Stimulated activated naive CD8-positive, alpha-beta T cell treated with anti-CD3 and anti-CD28 coated beads, Interleukin-15, amount 100 ng/mL, for 72 hours (primary cell): Measurements from ENCODE around the gene TRIM59.
"Not testable (repeated sequence)": the region's sequence is repeated elsewhere in the genome, so short reads cannot be mapped to it uniquely, and the experiment has no call there.

Source experiments
- ATAC-seq: fragments of 150-1000 bp; cut with Tn5 transposase; 2 replicates; pipeline ENCODE4 v1.10.0; 2021; ENCODE audit warnings: mild to moderate bottlenecking, moderate library complexity
- DNase-seq, 2 donors: peaks; one replicate each; pipeline ENCODE4 v3.0.0; 2021 to 2022
- H3K27ac Mint-ChIP-seq, 2 donors: one replicate each; pipeline ENCODE4 v1.8.0; 2022; ENCODE audit warnings: mild to moderate bottlenecking in 2 of 2, mixed read lengths in 2 of 2, moderate library complexity in 2 of 2
- H3K27me3 Mint-ChIP-seq: one replicate; pipeline ENCODE4 v1.8.0; 2022; ENCODE audit warnings: mixed read lengths
- H3K4me1 Mint-ChIP-seq: one replicate; pipeline ENCODE4 v1.8.0; 2022; ENCODE audit warnings: mild to moderate bottlenecking, mixed read lengths
- H3K4me3 Mint-ChIP-seq, 2 donors: one replicate each; pipeline ENCODE4 v1.8.0; 2022; ENCODE audit warnings: mild to moderate bottlenecking in 2 of 2, mixed read lengths in 2 of 2, moderate library complexity in 1 of 2
- H3K9me3 Mint-ChIP-seq, 2 donors: one replicate each; pipeline ENCODE4 v1.8.0; 2022; ENCODE audit warnings: mixed read lengths in 2 of 2

TRIM59 gene

DNA sequence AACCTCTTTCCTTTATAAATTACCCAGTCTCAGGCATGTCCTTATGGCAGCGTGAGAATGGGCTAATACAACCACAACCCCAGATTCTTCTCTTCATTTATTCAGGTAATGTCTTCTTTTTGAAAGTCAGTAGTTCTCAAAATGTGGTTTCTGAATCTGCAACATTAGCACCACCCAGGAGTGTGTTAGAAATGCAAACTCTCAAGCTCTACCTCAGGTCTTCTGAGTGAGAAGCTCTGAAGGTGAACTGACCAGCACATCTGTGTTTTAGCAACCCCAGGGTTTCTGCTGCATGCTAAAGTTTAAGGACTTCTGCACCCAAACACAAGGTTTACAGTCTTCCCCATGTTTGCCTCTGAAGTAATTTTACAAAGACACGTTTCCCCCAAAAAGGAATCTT lies 22.3 kb upstream of the TRIM59 start:
- Mint-ChIP-seq H3K27ac (no peak overlapping the region), H3K4me1 (no peaks in the 10 kb centered on the region), H3K4me3 (no peak overlapping the region), H3K9me3 (peaks cover 12 to 14% of the 10 kb centered on the region in 2 donors), H3K27me3 (peaks cover 8% of the 10 kb centered on the region)
- ATAC-seq (no peak), DNase-seq (no peak)

DNA sequence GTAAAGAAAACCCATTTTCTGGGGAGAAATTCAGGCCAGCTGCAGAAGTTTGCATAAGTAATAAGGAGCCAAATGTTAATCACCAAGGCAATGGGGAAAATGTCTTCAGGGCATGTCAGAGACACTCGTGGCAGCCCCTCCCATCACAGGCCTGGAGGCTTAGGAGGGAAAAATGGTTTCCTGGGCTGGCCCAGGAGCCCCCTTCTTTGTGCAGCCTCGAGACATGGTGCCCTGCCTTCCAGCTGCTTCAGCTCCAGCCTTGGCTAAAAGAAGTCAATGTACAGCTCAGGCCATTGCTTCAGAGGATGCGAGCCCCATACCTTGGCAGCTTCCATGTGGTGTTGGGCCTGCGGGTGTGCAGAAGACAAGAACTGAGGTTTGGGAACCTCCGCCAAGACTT lies 20.6 kb upstream of the TRIM59 start:
- H3K4me3 Mint-ChIP-seq: no peak overlapping the region
- ATAC-seq: no peak
- DNase-seq: no peak
- no peaks in the 10 kb centered on the region for H3K4me1 Mint-ChIP-seq
- no peak overlapping the region for H3K27ac Mint-ChIP-seq
- peaks cover 10% of the 10 kb centered on the region for H3K27me3 Mint-ChIP-seq
- H3K9me3 Mint-ChIP-seq: peaks cover 12 to 14% of the 10 kb centered on the region in 2 donors

GRCh38 chr3:160464971-160465370 lies 15.4 kb upstream of the TRIM59 start:
- DNase-seq (no peak), ATAC-seq (no peak)
- H3K9me3 Mint-ChIP-seq: peaks cover 12% of the 10 kb centered on the region in 2 donors
- peaks cover 26% of the 10 kb centered on the region for H3K27me3 Mint-ChIP-seq
- H3K4me1 Mint-ChIP-seq: no peaks in the 10 kb centered on the region
- no peak overlapping the region for H3K27ac Mint-ChIP-seq
- no peak overlapping the region for H3K4me3 Mint-ChIP-seq

DNA sequence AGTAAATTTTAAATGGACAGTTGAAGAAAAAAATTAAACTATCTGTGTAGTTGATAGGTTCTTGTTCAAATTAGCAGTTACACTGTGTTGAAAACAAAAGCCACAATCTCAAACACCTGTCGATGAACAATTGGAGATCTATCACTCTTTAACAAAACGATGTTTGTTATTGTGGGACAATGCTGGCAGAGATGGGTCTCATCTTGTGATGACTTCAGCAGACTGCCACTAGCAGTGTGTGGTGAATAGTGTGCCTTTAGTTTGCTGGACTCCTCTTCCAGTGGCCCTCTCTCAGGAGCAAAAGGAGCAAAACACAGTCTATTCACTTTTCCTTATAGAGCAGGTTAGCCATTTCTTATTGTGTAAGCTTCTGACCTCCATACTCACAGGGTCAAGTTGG lies 14.7 kb upstream of the TRIM59 start:
- H3K27me3 Mint-ChIP-seq: peaks cover 26% of the 10 kb centered on the region
- DNase-seq: no peak
- H3K27ac Mint-ChIP-seq: no peak overlapping the region

GRCh38 chr3:160460033-160460432 lies 10.4 kb upstream of the TRIM59 start:
- H3K4me1 Mint-ChIP-seq: no peaks in the 10 kb centered on the region
- H3K4me3 Mint-ChIP-seq: no peak overlapping the region
- H3K9me3 Mint-ChIP-seq: no peaks in the 10 kb centered on the region
- H3K27ac Mint-ChIP-seq: no peak overlapping the region
- DNase-seq: no peak
- ATAC-seq: no peak
- H3K27me3 Mint-ChIP-seq: peaks cover 16% of the 10 kb centered on the region

More for the DNA sequence above, 14.7 kb upstream of the TRIM59 start:
- no peak for ATAC-seq
- Mint-ChIP-seq H3K4me1 (no peaks in the 10 kb centered on the region), H3K4me3 (no peak overlapping the region), H3K9me3 (peaks cover 5% of the 10 kb centered on the region in 2 donors)

GRCh38 chr3:160459450-160459970 lies 9.9 kb upstream of the TRIM59 start:
- no peak overlapping the region for H3K27ac Mint-ChIP-seq
- H3K4me3 Mint-ChIP-seq: no peak overlapping the region
- H3K9me3 Mint-ChIP-seq: no peaks in the 10 kb centered on the region
- DNase-seq (no peak), ATAC-seq (no peak)
- H3K27me3 Mint-ChIP-seq: peaks cover 16% of the 10 kb centered on the region
- no peaks in the 10 kb centered on the region for H3K4me1 Mint-ChIP-seq

GRCh38 chr3:160458151-160458550 lies 8.6 kb upstream of the TRIM59 start:
- Mint-ChIP-seq H3K27me3 (peaks cover 6% of the 10 kb centered on the region), H3K4me1 (no peaks in the 10 kb centered on the region), H3K9me3 (no peaks in the 10 kb centered on the region), H3K27ac (peak overlapping the region in 1 of 2 donors; percentile 39), H3K4me3 (no peak overlapping the region)
- no peak for ATAC-seq
- DNase-seq: no peak

GRCh38 chr3:160455846-160456245 lies 6.3 kb upstream of the TRIM59 start:
- H3K27ac Mint-ChIP-seq: no peak overlapping the region
- H3K4me3 Mint-ChIP-seq: no peak overlapping the region
- H3K9me3 Mint-ChIP-seq: no peaks in the 10 kb centered on the region
- H3K4me1 Mint-ChIP-seq: no peaks in the 10 kb centered on the region
- no peak for DNase-seq
- H3K27me3 Mint-ChIP-seq: no peaks in the 10 kb centered on the region
- ATAC-seq: no peak

DNA sequence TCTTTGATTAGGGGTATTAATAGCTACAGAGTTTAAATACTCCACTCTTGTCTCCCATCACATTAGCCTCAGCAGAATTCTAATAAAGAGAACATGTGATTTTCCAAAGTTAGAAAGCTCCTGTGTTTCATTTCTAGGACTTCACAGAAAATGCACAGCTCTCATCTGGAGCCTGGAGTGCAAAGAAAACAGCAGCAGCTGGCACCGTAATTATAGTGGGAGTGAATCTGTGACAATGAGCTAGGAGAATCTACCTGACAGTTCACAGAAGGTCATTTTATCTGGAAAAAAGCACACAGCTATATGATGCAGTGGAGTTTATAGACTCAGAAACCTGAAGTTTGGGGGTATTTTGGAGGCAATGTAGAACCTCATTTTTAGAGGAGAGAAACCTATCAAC lies 5.4 kb upstream of the TRIM59 start:
- Mint-ChIP-seq H3K4me3 (no peak overlapping the region), H3K27me3 (no peaks in the 10 kb centered on the region), H3K4me1 (peaks cover 7% of the 10 kb centered on the region), H3K9me3 (no peaks in the 10 kb centered on the region), H3K27ac (no peak overlapping the region)
- ATAC-seq (no peak), DNase-seq (no peak)

DNA sequence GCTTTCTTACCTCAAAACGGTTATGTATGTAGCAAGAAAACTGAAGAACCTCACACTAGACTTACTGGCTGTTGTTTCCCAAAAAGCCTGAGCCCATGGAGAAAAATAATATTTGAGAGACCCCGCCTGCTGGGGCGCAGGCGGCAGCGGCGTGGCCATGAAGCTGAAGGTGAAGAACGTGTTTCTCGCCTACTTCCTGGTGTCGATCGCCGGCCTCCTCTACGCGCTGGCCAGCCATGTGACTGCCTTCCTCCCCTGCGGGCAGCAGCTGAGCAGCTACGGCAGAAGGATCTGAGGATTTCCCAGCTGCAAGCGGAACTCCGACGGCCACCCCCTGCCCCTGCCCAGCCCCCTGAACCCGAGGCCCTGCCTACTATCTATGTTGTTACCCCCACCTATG lies 2.7 kb upstream of the TRIM59 start:
- H3K27me3 Mint-ChIP-seq, DNase-seq, H3K27ac Mint-ChIP-seq, H3K9me3 Mint-ChIP-seq, H3K4me3 Mint-ChIP-seq, ATAC-seq: not testable (repeated sequence)
- H3K4me1 Mint-ChIP-seq: peaks cover 15% of the 10 kb centered on the region

DNA sequence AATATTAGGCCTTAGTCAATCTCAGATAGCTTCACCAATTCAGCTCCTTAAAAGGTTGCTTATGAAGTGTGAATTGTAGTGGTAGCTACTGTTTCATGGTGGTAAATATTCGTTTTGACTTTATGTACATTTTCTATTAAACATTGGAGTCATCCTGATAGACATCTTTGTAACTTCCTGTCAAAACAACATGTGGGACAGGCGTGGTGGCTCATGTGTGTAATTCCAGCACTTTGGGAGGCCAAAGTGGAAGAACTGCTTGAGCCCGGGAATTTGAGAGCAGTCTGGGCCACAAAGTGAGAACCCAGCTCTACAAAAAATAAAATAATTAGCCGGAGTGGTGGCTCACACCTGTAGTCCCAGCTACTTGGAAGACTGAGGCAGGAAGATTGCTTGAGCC lies 2.0 kb upstream of the TRIM59 start:
- Mint-ChIP-seq H3K4me3 (no peak overlapping the region), H3K4me1 (peaks cover 17% of the 10 kb centered on the region), H3K27me3 (no peaks in the 10 kb centered on the region), H3K9me3 (no peaks in the 10 kb centered on the region), H3K27ac (no peak overlapping the region)
- ATAC-seq (no peak), DNase-seq (no peak)

- Mint-ChIP-seq H3K4me3 (peak overlapping the region; percentile 99 to 100), H3K4me1 (peaks cover 25% of the 10 kb centered on the region), H3K27ac (peak overlapping the region; percentile 98 to 99), H3K9me3 (no peaks in the 10 kb centered on the region), H3K27me3 (no peaks in the 10 kb centered on the region)
- ATAC-seq (no peak), DNase-seq (no peak)
Observed at GRCh38 chr3:160450846-160451245, 1.3 kb upstream of the TRIM59 start.

GRCh38 chr3:160448845-160449635 lies 546 bp downstream of the TRIM59 start:
- H3K9me3 Mint-ChIP-seq: no peaks in the 10 kb centered on the region
- H3K27ac Mint-ChIP-seq: peak overlapping the region; percentile 98 to 99
- H3K27me3 Mint-ChIP-seq: no peaks in the 10 kb centered on the region
- H3K4me3 Mint-ChIP-seq: peak overlapping the region; percentile 99 to 100
- peaks cover 37% of the 10 kb centered on the region for H3K4me1 Mint-ChIP-seq
- DNase-seq (no peak), ATAC-seq (peak; percentile 61)

GRCh38 chr3:160447544-160447943 lies 2.0 kb downstream of the TRIM59 start:
- Mint-ChIP-seq H3K27ac (no peak overlapping the region), H3K9me3 (no peaks in the 10 kb centered on the region), H3K4me1 (peaks cover 37% of the 10 kb centered on the region), H3K4me3 (peak overlapping the region in 1 of 2 donors; percentile 99), H3K27me3 (no peaks in the 10 kb centered on the region)
- no peak for DNase-seq
- no peak for ATAC-seq

DNA sequence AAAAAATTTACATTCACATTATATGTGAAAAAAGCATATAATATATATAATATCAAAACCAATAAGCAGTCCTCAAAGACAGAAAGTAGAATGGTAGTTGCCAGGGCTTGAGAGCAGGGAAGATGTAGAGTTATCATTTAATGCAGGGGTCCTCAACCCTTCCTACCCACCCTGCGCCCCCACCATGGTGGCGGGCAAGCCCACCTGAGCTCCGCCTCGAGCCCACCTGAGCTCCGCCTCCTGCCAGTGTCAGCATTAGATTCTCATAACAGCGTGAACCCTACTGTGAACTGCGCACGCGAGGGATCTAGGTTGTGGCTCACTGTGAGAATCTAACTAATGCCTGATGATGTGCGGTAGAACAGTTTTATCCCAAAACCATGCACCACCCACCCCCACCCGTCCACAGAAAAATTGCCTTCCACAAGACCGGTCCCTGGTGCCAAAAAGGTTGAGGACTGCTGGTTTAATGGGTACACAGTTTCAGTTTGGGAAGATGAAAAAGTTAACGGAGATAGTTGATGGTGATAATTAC lies 3.0 kb downstream of the TRIM59 start:
- ATAC-seq (no peak), DNase-seq (no peak)
- H3K9me3 Mint-ChIP-seq: no peaks in the 10 kb centered on the region
- H3K27me3 Mint-ChIP-seq: no peaks in the 10 kb centered on the region
- H3K4me1 Mint-ChIP-seq: peaks cover 45% of the 10 kb centered on the region
- no peak overlapping the region for H3K4me3 Mint-ChIP-seq
- no peak overlapping the region for H3K27ac Mint-ChIP-seq

GRCh38 chr3:160445854-160446253 lies 3.7 kb downstream of the TRIM59 start:
- Mint-ChIP-seq H3K9me3 (no peaks in the 10 kb centered on the region), H3K4me3 (no peak overlapping the region), H3K4me1 (peaks cover 47% of the 10 kb centered on the region), H3K27ac (no peak overlapping the region), H3K27me3 (no peaks in the 10 kb centered on the region)
- DNase-seq (no peak), ATAC-seq (no peak)
